HepG2 (cell line): ENCODE data around the gene TFF1. TPM values are rescaled to one million over a fixed set of nuclear protein-coding genes. Genes with fewer than 3 reads are reported as not detected.

Experiments used
- BORCS8-MEF2B ChIP-seq: sonication (generic); formaldehyde crosslinking; IDR thresholded peaks from 2 replicates; pipeline ENCODE4 v1.8.0; 2022; ENCODE audit warnings: mild to moderate bottlenecking, missing genetic modification reagents
- CHCHD3 ChIP-seq: sonication (generic); formaldehyde crosslinking; IDR thresholded peaks from 2 replicates; pipeline ENCODE4 v1.8.0; 2022; ENCODE audit warnings: mild to moderate bottlenecking, missing genetic modification reagents, moderate library complexity
- GMEB2 ChIP-seq: IDR thresholded peaks from 2 replicates; pipeline ENCODE4 v1.6.1; 2016; ENCODE audit warnings: missing biosample characterization, missing genetic modification reagents, low read depth
- ISX ChIP-seq: sonication (generic); formaldehyde crosslinking; conservative IDR thresholded peaks from 2 replicates; pipeline ENCODE4 v1.5.0; 2020; ENCODE audit warnings: missing genetic modification reagents
- KAT2B ChIP-seq: fragments of 150-350 bp; IDR thresholded peaks from 2 replicates; pipeline ENCODE4 v1.6.1; 2014; ENCODE audit warnings: low read depth, low read length, borderline replicate concordance
- MED8 ChIP-seq: sonication (generic); formaldehyde crosslinking; IDR thresholded peaks from 2 replicates; pipeline ENCODE4 v1.8.1; 2023; ENCODE audit warnings: mild to moderate bottlenecking, missing genetic modification reagents; ENCODE audit not compliant: insufficient replicate concordance
- MIER3 ChIP-seq: IDR thresholded peaks from 2 replicates; pipeline ENCODE4 v1.6.1; 2016; ENCODE audit warnings: missing compliant biosample characterization, borderline replicate concordance
- NCOA5 ChIP-seq: sonication (generic); formaldehyde crosslinking; IDR thresholded peaks from 2 replicates; pipeline ENCODE4 v1.4.0; 2020; ENCODE audit warnings: missing genetic modification reagents
- PHF21A ChIP-seq: sonication (generic); formaldehyde crosslinking; IDR thresholded peaks from 2 replicates; pipeline ENCODE4 v1.5.0; 2020; ENCODE audit warnings: mild to moderate bottlenecking, missing genetic modification reagents
- PRDM15 ChIP-seq: sonication (generic); formaldehyde crosslinking; IDR thresholded peaks from 2 replicates; pipeline ENCODE4 v1.4.0; 2020; ENCODE audit warnings: missing genetic modification reagents
- USF2 ChIP-seq, 2 experiments: sonication (generic) in 1 of 2; formaldehyde crosslinking in 1 of 2; IDR thresholded peaks; 2 replicates each; pipeline versions ENCODE4 v1.5.1 to v1.6.1; 2011 to 2020; ENCODE audit warnings: borderline replicate concordance in 1 of 2, low read depth in 1 of 2, low read length in 1 of 2, mild to moderate bottlenecking in 1 of 2, missing genetic modification reagents in 1 of 2, moderate library complexity in 1 of 2
- ZNF260 ChIP-seq: sonication (generic); formaldehyde crosslinking; IDR thresholded peaks from 2 replicates; pipeline ENCODE4 v1.4.0; 2020; ENCODE audit warnings: missing genetic modification reagents, low read depth, mild to moderate bottlenecking, borderline replicate concordance
- ZNF441 ChIP-seq: sonication (generic); formaldehyde crosslinking; IDR thresholded peaks from 2 replicates; pipeline ENCODE4 v1.7.0; 2021; ENCODE audit warnings: missing genetic modification reagents, borderline replicate concordance
- ZNF569 ChIP-seq: sonication (generic); formaldehyde crosslinking; IDR thresholded peaks from 2 replicates; pipeline ENCODE4 v1.5.0; 2020; ENCODE audit warnings: mild to moderate bottlenecking, missing genetic modification reagents, moderate library complexity, borderline replicate concordance
- ZNF839 ChIP-seq: sonication (generic); formaldehyde crosslinking; IDR thresholded peaks from 2 replicates; pipeline ENCODE4 v1.4.0; 2020; ENCODE audit warnings: missing genetic modification reagents, mild to moderate bottlenecking, borderline replicate concordance
- polyA plus RNA-seq, 8 experiments: library from polyadenylated mRNA; depleted of rRNA in 3 of 8; stranded (reverse) in 7 of 8; unstranded in 1 of 8; fragments of >200 nt; fragmentation: Illumina TruSeq in 4 of 8; extraction: Trizol in 4 of 8; gene quantifications; 2 replicates each; pipeline versions ENCODE4 v1.2.1 to v1.2.3, GENCODE V29; 2011 to 2016; ENCODE audit warnings: low read depth in 4 of 8, missing spikeins in 1 of 8, mixed read lengths in 1 of 8; ENCODE audit not compliant: insufficient read depth in 1 of 8
- total RNA-seq, 5 experiments: library from RNA; depleted of rRNA; stranded (reverse); fragments of >200 nt; fragmentation: Illumina TruSeq; extraction: Trizol; gene quantifications; 2 replicates each; pipeline ENCODE4 v1.2.3, GENCODE V29; 2016; ENCODE audit warnings: low read depth in 1 of 5
- TF ChIP-seq, protein P1 (sequence below): IDR thresholded peaks from 2 replicates; pipeline ENCODE4 v1.6.1; 2016
- TF ChIP-seq, protein P2 (sequence below): sonication (generic); formaldehyde crosslinking; IDR thresholded peaks from 2 replicates; pipeline ENCODE4 v1.8.1; 2023; ENCODE audit warnings: missing genetic modification reagents, mild to moderate bottlenecking, borderline replicate concordance
- TF ChIP-seq, protein P3 (sequence below): sonication (generic); formaldehyde crosslinking; IDR thresholded peaks from 2 replicates; pipeline ENCODE4 v1.4.0; 2020; ENCODE audit warnings: missing genetic modification reagents

TFF1 gene
- total and polyA plus RNA-seq, 2 of the 13 experiments (the other 11 are each of a cell fraction or from before 2014, with no cell fraction given): 0.24 to 19.4 TPM

DNA sequence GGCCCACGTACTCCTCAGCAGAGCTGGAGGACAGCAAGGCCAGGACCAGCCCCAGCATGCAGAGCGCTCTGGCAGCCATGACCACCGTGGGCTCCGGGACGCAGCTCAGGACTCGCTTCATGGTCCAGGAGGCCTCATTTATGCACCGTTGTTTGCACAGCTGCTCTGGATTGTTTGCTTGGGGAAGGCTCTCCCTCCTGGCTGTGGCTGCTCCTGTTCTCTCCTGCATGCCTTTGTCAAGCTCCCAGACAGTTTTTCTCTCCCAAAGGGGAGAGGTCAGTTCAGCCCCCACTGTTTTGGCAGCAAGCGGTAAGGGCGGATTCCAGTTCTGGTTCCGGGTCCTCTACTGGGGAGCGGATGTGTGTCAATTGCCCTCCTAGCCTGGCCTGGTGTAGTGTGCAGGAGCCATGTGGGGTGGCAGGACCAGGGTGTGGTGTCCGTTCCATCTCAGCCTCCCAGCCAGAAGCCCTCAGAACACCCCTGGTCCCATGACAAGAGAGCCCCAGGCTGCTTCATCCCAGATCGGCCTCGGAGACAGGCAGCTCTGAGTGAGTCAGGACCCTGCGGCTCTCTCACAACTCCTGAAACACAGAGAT lies 50.9 kb downstream of the TFF1 start, which contains the start of gene TFF3 (continued):
- TF ChIP-seq PRDM15 (CRISPR knock-in tag) (no peak), USF2 (IDR thresholded peaks at IDR 0.05; ENCODE audit: low read depth, low read length) (no peak), USF2 (CRISPR knock-in tag; IDR thresholded peaks at IDR 0.05; ENCODE audit: borderline replicate concordance) (no peak), GMEB2 (CRISPR knock-in tag) (no peak), MED8 (CRISPR knock-in tag) (no peak), MIER3 (CRISPR knock-in tag) (0 out of 2 replicates have a peak, but pooled peaks have one; percentile 37), NCOA5 (CRISPR knock-in tag) (no peak), ISX (CRISPR knock-in tag) (no peak), BORCS8-MEF2B (CRISPR knock-in tag) (0 out of 2 replicates have a peak, but pooled peaks have one; percentile 38), ZNF569 (CRISPR knock-in tag) (no peak), CHCHD3 (CRISPR knock-in tag) (no peak), PHF21A (CRISPR knock-in tag) (peak; percentile 58; the same call in 1 of the 2 replicates), ZNF441 (CRISPR knock-in tag) (no peak; the same call in 1 of the 2 replicates), ZNF839 (CRISPR knock-in tag) (peak; percentile 42; the same call in 1 of the 2 replicates), KAT2B (no peak), ZNF260 (CRISPR knock-in tag) (no peak)
- TF ChIP-seq, protein P1, sequence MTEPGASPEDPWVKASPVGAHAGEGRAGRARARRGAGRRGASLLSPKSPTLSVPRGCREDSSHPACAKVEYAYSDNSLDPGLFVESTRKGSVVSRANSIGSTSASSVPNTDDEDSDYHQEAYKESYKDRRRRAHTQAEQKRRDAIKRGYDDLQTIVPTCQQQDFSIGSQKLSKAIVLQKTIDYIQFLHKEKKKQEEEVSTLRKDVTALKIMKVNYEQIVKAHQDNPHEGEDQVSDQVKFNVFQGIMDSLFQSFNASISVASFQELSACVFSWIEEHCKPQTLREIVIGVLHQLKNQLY (CRISPR knock-in tag): no peak
- TF ChIP-seq, protein P2, sequence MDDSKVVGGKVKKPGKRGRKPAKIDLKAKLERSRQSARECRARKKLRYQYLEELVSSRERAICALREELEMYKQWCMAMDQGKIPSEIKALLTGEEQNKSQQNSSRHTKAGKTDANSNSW (CRISPR knock-in tag): no peak
- TF ChIP-seq, protein P3, sequence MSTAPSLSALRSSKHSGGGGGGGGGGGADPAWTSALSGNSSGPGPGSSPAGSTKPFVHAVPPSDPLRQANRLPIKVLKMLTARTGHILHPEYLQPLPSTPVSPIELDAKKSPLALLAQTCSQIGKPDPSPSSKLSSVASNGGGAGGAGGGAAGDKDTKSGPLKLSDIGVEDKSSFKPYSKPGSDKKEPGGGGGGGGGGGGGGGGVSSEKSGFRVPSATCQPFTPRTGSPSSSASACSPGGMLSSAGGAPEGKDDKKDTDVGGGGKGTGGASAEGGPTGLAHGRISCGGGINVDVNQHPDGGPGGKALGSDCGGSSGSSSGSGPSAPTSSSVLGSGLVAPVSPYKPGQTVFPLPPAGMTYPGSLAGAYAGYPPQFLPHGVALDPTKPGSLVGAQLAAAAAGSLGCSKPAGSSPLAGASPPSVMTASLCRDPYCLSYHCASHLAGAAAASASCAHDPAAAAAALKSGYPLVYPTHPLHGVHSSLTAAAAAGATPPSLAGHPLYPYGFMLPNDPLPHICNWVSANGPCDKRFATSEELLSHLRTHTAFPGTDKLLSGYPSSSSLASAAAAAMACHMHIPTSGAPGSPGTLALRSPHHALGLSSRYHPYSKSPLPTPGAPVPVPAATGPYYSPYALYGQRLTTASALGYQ (CRISPR knock-in tag): 0 out of 2 replicates have a peak, but pooled peaks have one; percentile 21
